GM21526 (cell line): ENCODE data around the gene UNKL.
"Not testable (repeated sequence)": the region's sequence is repeated elsewhere in the genome, so short reads cannot be mapped to it uniquely, and the experiment has no call there.

Experiments
- ATAC-seq: cut with Tn5 transposase; IDR thresholded peaks from one replicate; pipeline ENCODE4 v1.9.1; 2021; ENCODE audit warnings: moderate library complexity; ENCODE audit not compliant: unreplicated experiment, low FRiP score

Gene UNKL

DNA sequence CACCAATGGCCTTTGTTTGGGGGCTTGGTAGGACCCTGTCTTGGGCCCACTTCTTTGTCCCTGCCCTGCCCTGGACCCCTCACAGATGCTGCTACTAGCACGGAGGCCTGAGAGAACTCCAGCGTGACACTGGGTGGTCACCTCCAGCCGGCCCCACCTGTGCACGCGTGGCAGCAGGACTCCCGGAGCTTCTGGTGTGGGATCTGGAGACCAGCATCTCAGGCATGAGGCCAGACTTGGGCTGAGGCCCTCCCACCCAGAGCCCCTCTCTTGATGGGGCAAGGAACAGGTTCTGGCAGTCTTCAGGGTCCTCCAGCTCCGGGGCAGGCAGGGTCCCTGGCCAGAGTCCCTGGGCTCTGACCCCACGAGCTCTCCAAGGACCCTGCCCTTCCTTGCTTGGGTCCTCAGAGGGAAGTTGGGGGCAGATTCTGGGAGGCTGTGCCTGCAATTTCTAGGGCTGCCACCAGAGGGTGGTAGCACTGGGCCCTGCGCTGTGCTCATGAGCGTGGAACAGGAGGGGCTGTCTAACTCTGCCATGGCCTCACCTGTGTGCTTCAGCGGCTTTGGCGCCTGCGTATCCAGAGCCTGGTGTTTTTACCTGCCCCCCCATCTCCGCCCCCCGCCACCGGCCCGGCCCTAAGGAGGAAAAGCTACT is 84.1 kb downstream of the UNKL start:
- no peak for ATAC-seq

DNA sequence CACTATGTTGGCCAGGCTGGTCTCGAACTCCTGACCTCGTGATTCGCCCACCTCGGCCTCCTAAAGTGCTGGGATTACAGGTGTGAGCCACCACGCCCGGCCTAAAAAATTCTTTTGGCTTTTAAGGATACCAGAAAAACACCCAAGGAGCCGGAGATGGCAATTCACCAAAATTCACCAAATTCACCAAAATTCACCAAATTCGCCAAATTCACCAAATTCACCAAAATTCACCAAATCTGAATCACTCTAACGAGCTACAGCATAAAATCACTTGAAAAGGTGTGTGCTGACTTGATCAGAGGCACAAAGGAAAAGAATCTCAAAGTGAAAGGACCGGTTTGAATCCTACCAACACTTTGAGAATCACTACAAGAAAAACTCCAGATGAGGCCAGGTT is 85.5 kb downstream of the UNKL start:
- ATAC-seq = not testable (repeated sequence)

GRCh38 chr16:1328136-1328535 is 86.4 kb downstream of the UNKL start:
- ATAC-seq = not testable (repeated sequence)

DNA sequence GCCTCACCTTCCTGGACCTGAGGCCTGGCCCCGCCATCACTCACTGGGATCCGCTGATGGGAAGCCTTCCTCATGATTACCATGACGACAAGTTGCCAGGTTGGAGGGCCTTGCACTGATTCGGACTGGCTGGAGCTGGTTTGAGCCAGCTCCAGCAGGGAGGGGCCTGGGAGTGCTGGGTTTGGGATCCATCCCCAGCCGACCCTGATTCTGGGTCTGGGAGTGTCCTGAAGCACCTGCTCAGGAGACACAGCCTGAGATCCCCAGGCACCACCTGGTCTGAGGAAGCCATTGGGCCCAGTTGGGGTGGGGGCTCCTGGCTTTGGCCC is 86.9 kb downstream of the UNKL start:
- ATAC-seq = no peak

DNA sequence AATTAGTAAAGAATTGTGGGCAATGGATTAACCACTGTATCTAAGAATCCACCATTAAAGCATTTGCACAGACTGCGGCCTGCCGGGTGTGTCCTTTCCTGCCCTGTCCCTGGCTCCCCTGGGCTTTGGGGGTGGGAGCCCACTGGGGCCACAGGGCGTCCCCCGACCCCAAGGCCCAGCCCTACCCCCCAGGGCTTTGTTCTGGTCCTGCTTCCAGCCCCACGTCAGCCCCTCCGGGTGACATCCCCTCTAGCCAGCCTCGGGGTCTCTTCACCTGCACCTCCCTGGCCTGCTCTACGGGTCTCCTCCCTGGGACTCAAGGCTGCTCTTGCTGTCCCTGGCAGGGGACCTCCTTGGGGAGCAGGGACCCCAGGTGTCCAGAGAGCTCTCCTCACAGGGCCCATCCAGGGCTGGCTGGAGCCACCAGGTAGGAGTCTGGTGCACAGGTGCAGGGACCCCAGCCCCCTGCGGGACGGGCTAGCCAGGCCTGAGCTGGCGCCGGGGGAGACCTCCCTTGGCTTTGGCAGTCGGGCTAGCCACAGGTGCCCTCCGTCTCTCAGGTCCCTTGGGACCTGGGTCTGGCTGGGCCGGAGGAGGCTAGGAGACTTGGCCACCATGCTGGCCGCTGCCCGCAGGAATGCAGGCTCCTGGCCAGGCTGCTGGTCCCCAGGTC is 87.4 kb downstream of the UNKL start:
- no peak for ATAC-seq

- ATAC-seq = no peak
Observed at GRCh38 chr16:1326391-1326790, 88.1 kb downstream of the UNKL start.

DNA sequence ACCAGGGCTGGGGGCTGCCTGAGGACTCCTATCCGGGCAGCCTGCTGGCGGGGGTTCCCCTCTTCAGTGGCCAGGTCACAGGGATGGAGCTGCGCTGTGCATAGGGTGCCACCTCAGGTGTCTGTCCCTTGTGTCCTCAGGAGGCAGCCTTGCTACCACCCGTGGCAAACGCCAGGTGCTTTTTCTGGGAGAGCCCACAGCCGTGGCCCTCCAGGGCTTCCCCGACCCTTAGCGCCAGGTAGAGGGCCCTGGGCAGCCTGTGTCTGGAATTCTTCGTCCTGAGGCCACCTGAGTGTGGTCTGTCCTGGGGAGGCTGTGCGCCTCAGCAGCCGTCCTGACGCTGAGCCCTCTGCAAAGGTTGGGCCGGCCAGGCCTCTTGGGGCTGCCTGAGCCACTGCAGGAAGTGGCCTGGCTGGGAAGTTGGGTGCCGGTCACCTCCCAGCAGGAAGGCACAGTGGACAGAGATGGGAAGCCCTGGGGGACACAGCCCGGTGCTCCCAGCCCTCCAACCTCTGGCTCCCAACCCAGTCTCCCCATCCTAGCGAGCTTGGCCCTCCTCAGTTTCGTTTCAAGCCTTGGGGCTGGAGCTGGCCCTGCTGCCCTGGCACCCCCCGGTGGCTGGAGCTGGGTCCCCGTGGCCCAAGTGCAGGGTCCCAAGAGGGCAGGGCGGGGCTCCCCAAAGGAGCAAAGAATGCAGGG is 88.7 kb downstream of the UNKL start:
- no peak for ATAC-seq

DNA sequence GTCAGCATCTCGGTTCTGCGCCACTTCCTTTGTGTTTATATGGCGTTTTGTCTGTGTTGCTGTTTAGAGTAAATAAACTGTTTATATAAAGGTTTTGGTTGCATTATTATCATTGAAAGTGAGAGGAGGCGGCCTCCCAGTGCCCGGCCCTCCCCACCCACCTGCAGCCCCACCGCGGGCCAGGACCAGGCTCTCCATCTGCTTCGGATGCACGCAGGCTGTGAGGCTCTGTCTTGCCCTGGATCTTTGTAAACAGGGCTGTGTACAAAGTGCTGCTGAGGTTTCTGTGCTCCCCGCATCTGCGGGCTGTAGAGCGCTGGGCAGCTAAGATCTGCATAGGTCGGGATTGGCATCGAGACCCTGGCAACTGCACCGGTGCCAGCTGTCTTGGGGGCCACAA is 89.2 kb downstream of the UNKL start:
- ATAC-seq = no peak

DNA sequence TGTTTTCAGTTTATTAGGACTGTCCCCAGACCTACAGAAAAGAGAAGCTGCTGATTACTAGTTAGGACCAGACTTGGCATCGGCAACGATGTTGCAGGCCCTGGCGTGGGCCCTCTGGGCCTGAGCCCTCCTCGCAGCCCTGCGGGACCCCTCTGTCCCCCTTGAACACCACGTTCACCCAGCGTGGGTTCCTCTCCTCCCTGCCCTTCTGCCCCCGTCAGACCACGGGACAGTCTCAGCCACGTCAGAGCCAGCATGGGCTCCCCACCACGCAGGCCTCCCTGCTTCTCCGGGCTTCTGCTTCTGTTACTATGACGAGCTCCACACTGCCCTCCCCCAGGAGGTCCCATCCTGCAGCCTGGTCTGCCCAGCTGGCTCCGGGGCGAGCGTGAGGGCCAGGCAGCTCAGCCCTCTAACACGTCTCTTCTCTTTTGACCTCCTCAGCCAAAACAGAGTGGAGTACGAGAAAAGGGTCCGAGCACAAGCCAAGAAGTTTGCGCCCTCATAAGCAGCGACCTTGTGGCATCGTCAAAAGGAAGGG is 90.1 kb downstream of the UNKL start:
- no peak for ATAC-seq

GRCh38 chr16:1323296-1324239 is 90.9 kb downstream of the UNKL start:
- ATAC-seq = no peak

- ATAC-seq = no peak
Observed at GRCh38 chr16:1322407-1322806, 92.1 kb downstream of the UNKL start.

DNA sequence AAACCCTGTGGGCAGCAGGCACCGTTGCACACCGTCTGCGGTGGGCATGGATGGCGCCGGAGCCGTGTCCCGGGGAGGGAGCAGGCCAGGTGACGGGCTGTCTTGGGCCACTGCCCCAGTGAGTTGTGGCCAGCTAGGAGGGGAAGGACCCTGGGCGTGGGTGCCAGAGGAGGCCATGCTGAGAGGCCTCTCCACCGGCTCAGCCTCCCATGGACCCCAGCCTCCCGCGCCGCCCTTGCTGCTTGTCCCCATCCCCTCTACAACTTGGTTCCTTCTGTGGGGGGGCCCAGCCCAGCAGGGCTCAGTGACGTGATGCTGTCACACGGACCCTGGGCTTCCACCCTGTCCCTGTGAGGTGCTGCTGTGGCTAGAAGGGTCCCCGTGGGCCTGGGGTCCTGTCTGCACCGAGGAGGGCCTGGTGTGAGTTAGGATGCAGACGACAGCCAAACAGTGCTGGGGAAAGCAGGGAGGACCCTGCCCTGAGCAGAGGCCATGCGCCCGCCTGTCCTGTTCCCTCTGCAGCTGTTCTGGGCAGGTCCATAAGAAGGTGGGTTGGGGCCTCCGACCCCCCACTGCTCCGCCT is 93.8 kb downstream of the UNKL start:
- no peak for ATAC-seq

DNA sequence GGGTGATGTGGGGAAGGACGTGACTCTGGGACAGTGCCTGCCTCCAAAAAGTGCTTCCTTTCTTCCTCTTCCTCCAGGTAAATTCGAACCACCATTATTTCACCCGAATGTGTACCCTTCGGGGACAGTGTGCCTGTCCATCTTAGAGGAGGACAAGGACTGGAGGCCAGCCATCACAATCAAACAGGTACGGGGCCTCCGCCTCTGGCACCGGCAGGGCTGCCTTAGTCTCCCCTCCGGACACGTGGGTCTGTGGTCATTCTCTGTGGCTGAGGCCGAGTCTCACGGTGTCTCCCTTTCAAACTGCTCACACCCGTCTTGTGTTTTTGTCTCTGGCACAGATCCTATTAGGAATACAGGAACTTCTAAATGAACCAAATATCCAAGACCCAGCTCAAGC is 94.4 kb downstream of the UNKL start:
- no peak for ATAC-seq

GRCh38 chr16:1319041-1319440 is 95.5 kb downstream of the UNKL start:
- no peak for ATAC-seq

DNA sequence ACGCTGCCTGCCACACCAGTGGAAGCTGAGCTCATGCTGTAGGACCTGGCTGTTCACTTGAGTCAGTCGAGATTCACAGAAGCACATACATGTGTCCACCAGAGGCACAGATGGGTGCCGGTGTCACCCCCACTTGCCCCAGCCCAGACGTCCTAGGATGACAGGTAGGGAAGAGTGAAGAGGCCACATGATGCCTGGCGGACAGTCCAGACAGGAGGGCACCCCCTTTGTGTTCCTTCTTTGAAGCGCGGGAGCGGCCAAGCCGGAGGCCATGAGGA is 96.3 kb downstream of the UNKL start:
- ATAC-seq = no peak

DNA sequence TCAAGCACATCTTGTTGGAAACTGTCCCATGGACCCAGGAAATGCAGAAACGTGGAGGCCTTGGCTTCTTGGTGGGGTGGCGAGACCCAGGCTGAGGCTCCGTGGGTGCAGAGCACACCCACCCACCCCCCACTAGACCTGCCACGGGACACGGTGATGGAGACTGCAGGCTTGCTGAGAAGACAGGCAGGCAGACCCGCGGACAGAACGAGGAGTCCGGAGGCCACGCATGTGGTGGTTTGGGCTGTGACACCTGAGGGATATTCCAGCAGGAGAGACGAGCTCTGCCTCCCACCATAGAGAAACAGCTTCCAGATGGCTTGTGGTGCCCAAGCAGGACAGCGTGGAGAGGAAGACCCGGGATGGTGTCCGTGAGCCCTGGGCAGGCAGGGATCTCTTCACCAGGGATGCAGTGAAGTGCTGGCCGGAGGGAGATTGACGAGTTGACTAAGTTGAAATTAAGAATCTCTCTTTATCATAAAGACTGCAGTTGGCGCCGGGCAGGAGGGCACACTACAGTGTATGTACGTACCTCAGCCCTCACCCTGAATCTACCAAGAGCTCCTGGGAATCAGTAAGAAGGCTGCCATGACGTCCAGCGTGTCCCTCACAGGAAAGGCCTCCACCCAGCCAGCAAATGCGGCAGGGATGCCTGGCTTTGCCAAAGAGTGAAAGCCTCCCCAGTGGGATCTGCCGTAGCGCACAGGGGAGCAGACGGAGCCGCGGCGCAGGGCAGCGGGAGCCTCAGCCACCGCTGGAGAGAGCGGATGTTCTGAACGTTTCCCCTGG is 96.8 kb downstream of the UNKL start:
- ATAC-seq = no peak

DNA sequence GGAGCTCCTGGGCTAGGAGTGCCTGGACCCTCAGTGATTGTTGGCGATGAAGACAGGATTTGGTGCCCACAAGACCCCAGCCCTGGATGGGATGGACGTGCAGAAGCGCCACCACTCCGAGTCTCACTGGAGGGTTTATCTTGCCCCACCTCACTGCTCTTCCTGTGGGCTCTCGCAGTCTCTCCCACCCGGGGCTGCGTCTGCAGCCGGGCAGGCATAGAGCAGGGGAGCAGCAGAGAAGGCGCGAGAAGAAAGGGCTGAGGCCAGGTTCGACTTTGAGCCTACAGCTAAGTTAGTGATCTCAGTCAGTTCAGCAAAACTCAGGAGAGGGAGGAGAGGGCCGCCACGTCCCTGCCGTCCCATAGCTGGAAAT is 98.5 kb downstream of the UNKL start:
- ATAC-seq = no peak

- no peak for ATAC-seq
Observed at GRCh38 chr16:1315081-1316032, 99.1 kb downstream of the UNKL start.
